HCT116 (cell line): ENCODE results near the gene SUSD4. TPM values are rescaled to one million over a fixed set of nuclear protein-coding genes. Genes with fewer than 3 reads are reported as not detected.

Experiments
- ATAC-seq: fragments of 200-7000 bp; cut with Tn5 transposase; 2 replicates; pipeline ENCODE4 v1.9.1; 2020; ENCODE audit warnings: mild to moderate bottlenecking, moderate library complexity
- BruUV-seq: library from RNA; stranded (reverse); fragments of 400-500 nt; replicated peaks from 2 replicates; lab custom pipeline; 2021; lab: Mats Ljungman, UMichigan
- CTCF ChIA-PET: fragments of 300-600 bp; sonication (Branson Sonifier 250); formaldehyde crosslinking; loops from one replicate; lab custom pipeline; 2021; ENCODE audit warnings: antibody characterized with exemption; lab: Charles Lee
- POLR2A ChIA-PET: fragments of 300-600, 350-600 bp; sonication (Branson Sonifier 250); formaldehyde crosslinking; loops from one replicate; lab custom pipeline; 2021; ENCODE audit warnings: antibody characterized with exemption; lab: Charles Lee
- RAD21 ChIA-PET, 2 experiments: fragments of 300-600 bp; sonication (Branson Sonifier 250); formaldehyde crosslinking; loops; one replicate each; lab custom pipeline; 2023; ENCODE audit warnings: low total read pairs in 2 of 2; ENCODE audit not compliant: uncharacterized antibody in 2 of 2, unreplicated experiment in 2 of 2, low non-redundant PET in 1 of 2; lab: Charles Lee
- DNase-seq: peaks from one replicate; pipeline ENCODE4 v3.0.0-alpha.2; 2010; ENCODE audit warnings: low read depth, low spot score
- H2AFZ ChIP-seq: fragments of 200-600 bp; shearing (Covaris generic), sonication (generic); 2 replicates; pipeline ENCODE4 v1.6.1; 2017; ENCODE audit warnings: low read depth, mixed run types, mixed read lengths, antibody characterized with exemption, low read length; ENCODE audit not compliant: poor library complexity, severe bottlenecking
- H3K27ac ChIP-seq: 2 replicates; pipeline ENCODE4 v1.5.1; 2012; ENCODE audit warnings: low read depth, low read length
- H3K27me3 ChIP-seq: fragments of 200-600 bp; sonication (generic); 2 replicates; pipeline ENCODE4 v1.6.1; 2016; ENCODE audit warnings: mixed run types, low read length, mixed read lengths; ENCODE audit not compliant: insufficient read depth
- H3K36me3 ChIP-seq, 2 experiments: fragments of 200-500 bp in 1 of 2; fragments of 200-600 bp in 1 of 2; sonication (Bioruptor generic) in 1 of 2; sonication (generic) in 1 of 2; 2 replicates each; pipeline versions ENCODE4 v1.5.1 to v1.6.1; 2014 to 2016; ENCODE audit warnings: low read length in 2 of 2, inconsistent platforms in 1 of 2, mixed read lengths in 1 of 2, mixed run types in 1 of 2; ENCODE audit not compliant: insufficient read depth in 2 of 2, control insufficient read depth in 1 of 2
- H3K4me1 ChIP-seq, 2 experiments: fragments of 200-600 bp in 1 of 2; sonication (generic) in 1 of 2; 2 replicates each; pipeline versions ENCODE4 v1.5.1 to v1.6.1; 2012 to 2017; ENCODE audit warnings: low read length in 2 of 2, inconsistent platforms in 1 of 2, mild to moderate bottlenecking in 1 of 2, mixed read lengths in 1 of 2, mixed run types in 1 of 2, moderate library complexity in 1 of 2; ENCODE audit not compliant: insufficient read depth in 2 of 2, control insufficient read depth in 1 of 2
- H3K4me2 ChIP-seq: fragments of 200-600 bp; sonication (generic); 2 replicates; pipeline ENCODE4 v1.6.1; 2017; ENCODE audit warnings: mixed run types, low read length, mixed read lengths
- H3K4me3 ChIP-seq, 2 experiments: fragments of 200-600 bp in 1 of 2; sonication (generic) in 1 of 2; replicated peaks in 1 of 2; 2 replicates each; pipeline ENCODE4 v1.5.1; 2011 to 2016; ENCODE audit warnings: low read length in 2 of 2, control low read depth in 1 of 2, low read depth in 1 of 2, mild to moderate bottlenecking in 1 of 2, mixed read lengths in 1 of 2, mixed run types in 1 of 2
- H3K79me2 ChIP-seq: fragments of 200-600 bp; sonication (generic); 2 replicates; pipeline ENCODE4 v1.6.1; 2017; ENCODE audit warnings: mild to moderate bottlenecking, mixed run types, low read length, moderate library complexity, mixed read lengths; ENCODE audit not compliant: insufficient read depth
- H3K9ac ChIP-seq: fragments of 200-600 bp; sonication (generic); 2 replicates; pipeline ENCODE4 v1.6.1; 2016; ENCODE audit warnings: low read length, mixed read lengths
- H3K9me2 ChIP-seq: fragments of 200-600 bp; sonication (generic), shearing (Covaris generic); 2 replicates; pipeline ENCODE4 v1.6.1; 2017; ENCODE audit warnings: mixed run types, mild to moderate bottlenecking, moderate library complexity; ENCODE audit not compliant: insufficient read depth
- H3K9me3 ChIP-seq, 2 experiments: fragments of 200-500 bp in 1 of 2; fragments of 200-600 bp in 1 of 2; sonication (Bioruptor generic) in 1 of 2; sonication (generic) in 1 of 2; 2 replicates each; pipeline ENCODE4 v1.6.1; 2014 to 2017; ENCODE audit warnings: low read length in 2 of 2, mixed read lengths in 2 of 2, inconsistent platforms in 1 of 2, low read depth in 1 of 2, mild to moderate bottlenecking in 1 of 2, mixed run types in 1 of 2, moderate library complexity in 1 of 2; ENCODE audit not compliant: control insufficient read depth in 1 of 2, insufficient read depth in 1 of 2
- H4K20me1 ChIP-seq: fragments of 200-600 bp; sonication (generic), shearing (Covaris generic); 2 replicates; pipeline ENCODE4 v1.6.1; 2017; ENCODE audit warnings: mixed run types, mild to moderate bottlenecking, moderate library complexity; ENCODE audit not compliant: insufficient read depth
- JUND ChIP-seq: IDR thresholded peaks from 2 replicates; pipeline ENCODE4 v1.6.1; 2012
- TCF7L2 ChIP-seq: IDR thresholded peaks from 2 replicates; pipeline ENCODE4 v1.7.0; 2011; ENCODE audit warnings: borderline replicate concordance, inconsistent platforms; ENCODE audit not compliant: insufficient read depth, insufficient read length; ENCODE audit errors: extremely low read depth
- ZNF274 ChIP-seq: fragments of 200-500 bp; sonication (Bioruptor generic); IDR thresholded peaks from 2 replicates; pipeline ENCODE4 v1.6.1; 2014; ENCODE audit warnings: mild to moderate bottlenecking, low read depth, low read length, inconsistent platforms
- intact Hi-C: fragments of 100-400 bp; cut with micrococcal nuclease; formaldehyde crosslinking; loops from 2 replicates; pipeline ENCODE4 v1.10.0; 2022
- total RNA-seq: library from RNA; stranded (reverse); gene quantifications from one replicate; pipeline ENCODE4 v1.2.1, GENCODE V29; 2021; ENCODE audit not compliant: unreplicated experiment
- TF ChIP-seq, protein P1 (sequence below): IDR thresholded peaks from 2 replicates; pipeline ENCODE4 v1.6.1; 2012; ENCODE audit warnings: low read depth
- TF ChIP-seq, protein P2 (sequence below), 3 experiments: fragments of 200-600 bp in 1 of 3; sonication (generic) in 1 of 3; IDR thresholded peaks in 2 of 3; conservative IDR thresholded peaks in 1 of 3; 2 replicates each; pipeline ENCODE4 v1.5.1; 2012 to 2017; ENCODE audit warnings: low read depth in 2 of 3, low read length in 2 of 3, antibody characterized with exemption in 1 of 3, borderline replicate concordance in 1 of 3, control low read depth in 1 of 3, mild to moderate bottlenecking in 1 of 3, mixed read lengths in 1 of 3, mixed run types in 1 of 3, moderate library complexity in 1 of 3; ENCODE audit not compliant: insufficient read depth in 1 of 3

The SUSD4 gene
- total RNA-seq, 1 experiment from 2014 or later: 0.59 TPM

DNA sequence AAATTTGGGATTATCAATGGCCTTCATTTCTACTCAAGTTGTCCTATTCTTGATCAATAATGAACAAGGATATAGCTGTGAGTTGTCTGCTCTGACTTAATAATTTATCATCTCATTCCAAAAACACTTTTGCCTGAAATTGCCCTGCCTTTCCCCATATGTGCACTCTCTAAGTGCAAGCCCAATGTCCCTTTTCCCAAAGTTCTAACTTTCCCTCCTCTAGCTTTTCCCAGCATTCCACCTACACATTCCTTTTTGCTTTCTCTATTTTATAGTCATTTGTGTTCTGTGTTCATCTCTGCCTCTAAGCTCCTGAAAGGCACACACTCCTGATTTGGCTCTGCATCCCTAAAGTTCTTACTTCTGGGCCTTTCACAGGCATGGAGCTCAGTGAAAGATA, 34.7 kb downstream of the SUSD4 start:
- no peak overlapping the region for H3K27ac ChIP-seq
- H2AFZ ChIP-seq: no peak overlapping the region
- intact Hi-C loops: no loop called here
- H3K27me3 ChIP-seq: peaks cover 29% of the 10 kb centered on the region
- RAD21 ChIA-PET: no interaction called here
- H3K9me3 ChIP-seq: no peaks in the 10 kb centered on the region
- no peaks in the 10 kb centered on the region for H3K9me2 ChIP-seq
- TF ChIP-seq TCF7L2: no peak
- TF ChIP-seq, protein P1, sequence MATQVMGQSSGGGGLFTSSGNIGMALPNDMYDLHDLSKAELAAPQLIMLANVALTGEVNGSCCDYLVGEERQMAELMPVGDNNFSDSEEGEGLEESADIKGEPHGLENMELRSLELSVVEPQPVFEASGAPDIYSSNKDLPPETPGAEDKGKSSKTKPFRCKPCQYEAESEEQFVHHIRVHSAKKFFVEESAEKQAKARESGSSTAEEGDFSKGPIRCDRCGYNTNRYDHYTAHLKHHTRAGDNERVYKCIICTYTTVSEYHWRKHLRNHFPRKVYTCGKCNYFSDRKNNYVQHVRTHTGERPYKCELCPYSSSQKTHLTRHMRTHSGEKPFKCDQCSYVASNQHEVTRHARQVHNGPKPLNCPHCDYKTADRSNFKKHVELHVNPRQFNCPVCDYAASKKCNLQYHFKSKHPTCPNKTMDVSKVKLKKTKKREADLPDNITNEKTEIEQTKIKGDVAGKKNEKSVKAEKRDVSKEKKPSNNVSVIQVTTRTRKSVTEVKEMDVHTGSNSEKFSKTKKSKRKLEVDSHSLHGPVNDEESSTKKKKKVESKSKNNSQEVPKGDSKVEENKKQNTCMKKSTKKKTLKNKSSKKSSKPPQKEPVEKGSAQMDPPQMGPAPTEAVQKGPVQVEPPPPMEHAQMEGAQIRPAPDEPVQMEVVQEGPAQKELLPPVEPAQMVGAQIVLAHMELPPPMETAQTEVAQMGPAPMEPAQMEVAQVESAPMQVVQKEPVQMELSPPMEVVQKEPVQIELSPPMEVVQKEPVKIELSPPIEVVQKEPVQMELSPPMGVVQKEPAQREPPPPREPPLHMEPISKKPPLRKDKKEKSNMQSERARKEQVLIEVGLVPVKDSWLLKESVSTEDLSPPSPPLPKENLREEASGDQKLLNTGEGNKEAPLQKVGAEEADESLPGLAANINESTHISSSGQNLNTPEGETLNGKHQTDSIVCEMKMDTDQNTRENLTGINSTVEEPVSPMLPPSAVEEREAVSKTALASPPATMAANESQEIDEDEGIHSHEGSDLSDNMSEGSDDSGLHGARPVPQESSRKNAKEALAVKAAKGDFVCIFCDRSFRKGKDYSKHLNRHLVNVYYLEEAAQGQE: no peak
- TF ChIP-seq, protein P2, sequence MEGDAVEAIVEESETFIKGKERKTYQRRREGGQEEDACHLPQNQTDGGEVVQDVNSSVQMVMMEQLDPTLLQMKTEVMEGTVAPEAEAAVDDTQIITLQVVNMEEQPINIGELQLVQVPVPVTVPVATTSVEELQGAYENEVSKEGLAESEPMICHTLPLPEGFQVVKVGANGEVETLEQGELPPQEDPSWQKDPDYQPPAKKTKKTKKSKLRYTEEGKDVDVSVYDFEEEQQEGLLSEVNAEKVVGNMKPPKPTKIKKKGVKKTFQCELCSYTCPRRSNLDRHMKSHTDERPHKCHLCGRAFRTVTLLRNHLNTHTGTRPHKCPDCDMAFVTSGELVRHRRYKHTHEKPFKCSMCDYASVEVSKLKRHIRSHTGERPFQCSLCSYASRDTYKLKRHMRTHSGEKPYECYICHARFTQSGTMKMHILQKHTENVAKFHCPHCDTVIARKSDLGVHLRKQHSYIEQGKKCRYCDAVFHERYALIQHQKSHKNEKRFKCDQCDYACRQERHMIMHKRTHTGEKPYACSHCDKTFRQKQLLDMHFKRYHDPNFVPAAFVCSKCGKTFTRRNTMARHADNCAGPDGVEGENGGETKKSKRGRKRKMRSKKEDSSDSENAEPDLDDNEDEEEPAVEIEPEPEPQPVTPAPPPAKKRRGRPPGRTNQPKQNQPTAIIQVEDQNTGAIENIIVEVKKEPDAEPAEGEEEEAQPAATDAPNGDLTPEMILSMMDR (IDR thresholded peaks at IDR 0.05 in 2 of 3, conservative IDR thresholded peaks at IDR 0.05 in 1 of 3; ENCODE audit: borderline replicate concordance in 1 of 3, insufficient read depth in 1 of 3, low read depth in 2 of 3, low read length in 2 of 3): no peak
- TF ChIP-seq JUND: no peak
- TF ChIP-seq ZNF274: no peak
- no TSS peak for BruUV-seq
- H3K4me3 ChIP-seq: no peak overlapping the region
- no peaks in the 10 kb centered on the region for H3K79me2 ChIP-seq
- H3K4me1 ChIP-seq: peaks cover 7 to 9% of the 10 kb centered on the region in 2 experiments; a peak in 3 of 4 replicates
- POLR2A ChIA-PET: no interaction called here
- no peaks in the 10 kb centered on the region for H3K36me3 ChIP-seq
- H3K4me2 ChIP-seq: no peak overlapping the region
- H4K20me1 ChIP-seq: no peaks in the 10 kb centered on the region
- DNase-seq: no peak
- ATAC-seq: no peak
- no peak overlapping the region for H3K9ac ChIP-seq
- CTCF ChIA-PET: no interaction called here
